Ascending aorta (tissue), 2 donors: ENCODE data around the gene PUM1. TPM values are rescaled to one million over a fixed set of nuclear protein-coding genes. Genes with fewer than 3 reads are reported as not detected.

ENCODE experiments used
- DNase-seq, 2 donors: peaks; one replicate each; pipeline ENCODE4 v3.0.0-alpha.2; 2019; ENCODE audit warnings: low spot score in 2 of 2
- H3K27ac ChIP-seq, 2 donors: fragments of 200-600 bp; sonication (generic); one replicate each; pipeline ENCODE4 v1.5.1; 2016 to 2017; ENCODE audit warnings: mild to moderate bottlenecking in 1 of 2
- H3K27me3 ChIP-seq: fragments of 200-600 bp; sonication (generic); one replicate; pipeline ENCODE4 v1.5.1; 2017
- H3K36me3 ChIP-seq, 2 donors: fragments of 200-600 bp; sonication (generic); one replicate each; pipeline ENCODE4 v1.5.1; 2016
- H3K4me1 ChIP-seq, 2 donors: fragments of 200-600 bp; sonication (generic); one replicate each; pipeline ENCODE4 v1.5.1; 2016 to 2017; ENCODE audit warnings: mild to moderate bottlenecking in 1 of 2
- H3K4me3 ChIP-seq, 2 donors: fragments of 200-600 bp; sonication (generic); one replicate each; pipeline ENCODE4 v1.5.1; 2016 to 2017; ENCODE audit warnings: mild to moderate bottlenecking in 1 of 2
- H3K9me3 ChIP-seq, 2 donors: fragments of 200-600 bp; sonication (generic); one replicate each; pipeline ENCODE4 v1.5.1; 2016
- CTCF ChIP-seq, 3 experiments: fragments of 200-600 bp in 2 of 3; fragments of 450-650 bp in 1 of 3; sonication (generic) in 2 of 3; IDR thresholded peaks; one replicate each; pipeline ENCODE4 v1.5.1; 2016 to 2019; ENCODE audit warnings: antibody characterized with exemption in 3 of 3, mild to moderate bottlenecking in 1 of 3, moderate library complexity in 1 of 3
- intact Hi-C: fragments of 100-400 bp; cut with DNase I; formaldehyde crosslinking; loops from one replicate; pipeline ENCODE4 v1.15.1; 2023
- total RNA-seq: library from RNA; depleted of rRNA; stranded (reverse); fragments of >200 nt; gene quantifications from one replicate; pipeline ENCODE4 v1.1.0, GENCODE V29; 2016

PUM1 gene
- total RNA-seq, 1 donor from 2014 or later, result 52.3 TPM

GRCh38 chr1:30915491-30916230 is 149.9 kb downstream of the PUM1 start:
- no peak overlapping the region for H3K4me3 ChIP-seq
- H3K27me3 ChIP-seq, result no peaks in the 10 kb centered on the region
- DNase-seq, result peak in 1 of 2 donors; percentile 60
- no peak for TF ChIP-seq CTCF (IDR thresholded peaks at IDR 0.05)
- H3K9me3 ChIP-seq, result no peaks in the 10 kb centered on the region
- H3K36me3 ChIP-seq, result no peaks in the 10 kb centered on the region
- no peaks in the 10 kb centered on the region for H3K4me1 ChIP-seq
- H3K27ac ChIP-seq, result no peak overlapping the region
- intact Hi-C loops, result no loop called here

DNA sequence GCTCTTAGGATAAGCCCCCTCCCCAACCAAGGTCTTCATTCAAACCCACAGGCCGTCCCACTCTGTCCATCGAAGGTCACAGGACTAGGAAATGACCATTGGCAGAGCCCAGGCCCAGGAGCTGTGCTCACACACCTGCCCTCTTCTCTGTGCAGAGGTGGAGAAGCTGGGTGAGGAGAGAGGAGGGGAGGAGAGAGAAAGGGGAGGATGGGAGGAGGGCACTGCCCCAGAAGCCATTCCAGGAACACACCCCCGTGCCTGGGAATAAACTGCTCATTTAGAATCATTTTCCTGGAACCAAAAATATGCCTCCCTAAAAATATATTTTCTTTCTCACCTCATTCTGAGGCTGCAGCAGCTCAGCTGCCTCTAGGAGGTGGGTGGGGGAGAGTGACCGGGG is 150.6 kb downstream of the PUM1 start:
- Histone ChIP-seq H3K27me3 (no peaks in the 10 kb centered on the region), H3K36me3 (no peaks in the 10 kb centered on the region), H3K9me3 (no peaks in the 10 kb centered on the region), H3K27ac (no peak overlapping the region), H3K4me3 (no peak overlapping the region), H3K4me1 (no peaks in the 10 kb centered on the region)
- peak in 1 of 2 donors; percentile 43 for DNase-seq
- intact Hi-C loops, result loop anchor here (5.0 kb wide), 1 partner anchor 38 kb away; no protein-coding TSS in a partner anchor
- no peak for TF ChIP-seq CTCF (IDR thresholded peaks at IDR 0.05)

GRCh38 chr1:30914587-30914922 is 151.0 kb downstream of the PUM1 start:
- H3K4me3 ChIP-seq, result no peak overlapping the region
- no peak overlapping the region for H3K27ac ChIP-seq
- intact Hi-C loops, result loop anchor here (5.0 kb wide), 1 partner anchor 37 kb away; no protein-coding TSS in a partner anchor
- TF ChIP-seq CTCF (IDR thresholded peaks at IDR 0.05), result no peak
- H3K36me3 ChIP-seq, result no peaks in the 10 kb centered on the region
- no peaks in the 10 kb centered on the region for H3K9me3 ChIP-seq
- H3K27me3 ChIP-seq, result no peaks in the 10 kb centered on the region
- H3K4me1 ChIP-seq, result no peaks in the 10 kb centered on the region
- no peak for DNase-seq

GRCh38 chr1:30912913-30913652 is 152.4 kb downstream of the PUM1 start:
- intact Hi-C loops, result loop anchor here (5.0 kb wide), 1 partner anchor 36 kb away; no protein-coding TSS in a partner anchor

DNA sequence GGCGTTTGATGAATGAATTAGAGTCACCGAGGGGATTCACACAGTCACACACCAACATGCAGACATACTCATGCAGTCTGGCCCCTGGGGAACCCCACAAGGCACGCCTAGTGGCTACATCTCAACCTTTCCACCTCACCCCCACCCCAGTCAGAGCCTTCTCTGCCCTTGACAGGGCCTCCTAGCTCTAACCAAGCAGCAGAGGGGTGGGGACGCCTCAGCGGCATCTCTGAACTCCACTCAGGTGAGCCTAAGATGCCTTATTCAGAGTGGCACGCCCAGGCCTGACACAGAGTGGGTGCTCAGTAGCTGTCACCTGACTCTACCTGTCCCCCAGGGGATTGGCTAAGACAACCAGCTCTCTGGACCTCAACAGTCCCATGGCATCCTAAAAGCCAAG is 153.3 kb downstream of the PUM1 start:
- Histone ChIP-seq H3K36me3 (no peaks in the 10 kb centered on the region), H3K9me3 (no peaks in the 10 kb centered on the region), H3K4me1 (peaks cover 3 to 9% of the 10 kb centered on the region in 2 donors), H3K27ac (no peak overlapping the region), H3K27me3 (no peaks in the 10 kb centered on the region), H3K4me3 (no peak overlapping the region)
- DNase-seq, result peak in 1 of 2 donors; percentile 63
- TF ChIP-seq CTCF (IDR thresholded peaks at IDR 0.05), result no peak
- intact Hi-C loops, result loop anchor here (5.0 kb wide), 1 partner anchor 35 kb away; no protein-coding TSS in a partner anchor

More at GRCh38 chr1:30912913-30913652, 152.4 kb downstream of the PUM1 start:
- Histone ChIP-seq H3K27ac (peak overlapping the region in 1 of 2 donors; percentile 27), H3K27me3 (no peaks in the 10 kb centered on the region), H3K36me3 (no peaks in the 10 kb centered on the region), H3K9me3 (no peaks in the 10 kb centered on the region), H3K4me3 (no peak overlapping the region), H3K4me1 (peaks cover 3 to 7% of the 10 kb centered on the region in 2 donors)
- DNase-seq, result peak; percentile 51 to 82
- no peak for TF ChIP-seq CTCF (IDR thresholded peaks at IDR 0.05)
